Activated CD4-positive, alpha-beta T cell treated with anti-CD3 and anti-CD28 coated beads for 36 hours (primary cell): ENCODE results near the gene LIMK1. TPM values are rescaled to one million over a fixed set of nuclear protein-coding genes. Genes with fewer than 3 reads are reported as not detected.

Experiments
- ATAC-seq: fragments of 200-7000 bp; cut with Tn5 transposase; one replicate; pipeline ENCODE4 v1.10.0; 2021; ENCODE audit warnings: mild to moderate bottlenecking, moderate library complexity
- CTCF ChIA-PET: fragments of 350-600 bp; sonication (Branson Sonifier 250); formaldehyde crosslinking; loops from one replicate; lab custom pipeline; 2021; ENCODE audit warnings: antibody characterized with exemption; lab: Charles Lee
- POLR2A ChIA-PET: fragments of 350-600 bp; sonication (Branson Sonifier 250); formaldehyde crosslinking; loops from one replicate; lab custom pipeline; 2021; ENCODE audit warnings: antibody characterized with exemption, inconsistent platforms; lab: Charles Lee
- DNase-seq: peaks from one replicate; pipeline ENCODE4 v3.0.0-alpha.2; 2020
- H3K27ac Mint-ChIP-seq: one replicate; pipeline ENCODE4 v1.8.0; 2021; ENCODE audit warnings: mixed read lengths
- H3K27me3 Mint-ChIP-seq: one replicate; pipeline ENCODE4 v1.8.0; 2021; ENCODE audit warnings: mixed read lengths
- H3K36me3 Mint-ChIP-seq: one replicate; pipeline ENCODE4 v1.8.0; 2021; ENCODE audit warnings: low read depth, mixed read lengths
- H3K4me1 Mint-ChIP-seq: one replicate; pipeline ENCODE4 v1.8.0; 2021; ENCODE audit warnings: mixed read lengths
- H3K4me3 Mint-ChIP-seq: one replicate; pipeline ENCODE4 v1.8.0; 2021; ENCODE audit warnings: mild to moderate bottlenecking, moderate library complexity, mixed read lengths
- H3K9me3 Mint-ChIP-seq: one replicate; pipeline ENCODE4 v1.8.0; 2021; ENCODE audit warnings: low read depth, mixed read lengths
- intact Hi-C, 2 experiments: fragments of 100-400 bp; cut with DNase I in 1 of 2; cut with micrococcal nuclease in 1 of 2; formaldehyde crosslinking; loops; one replicate each; pipeline versions ENCODE4 v1.14.2 to v1.15.1; 2022 to 2024; cut with DNase I, micrococcal nuclease
- total RNA-seq, 2 experiments: library from RNA; stranded (reverse); gene quantifications; one replicate each; pipeline ENCODE4 v1.2.3, GENCODE V29; 2021

LIMK1 gene
- total RNA-seq, 2 experiments from 2014 or later: 12.5 to 14.8 TPM

GRCh38 chr7:74092321-74092963, 8.8 kb downstream of the LIMK1 start:
- peak overlapping the region; percentile 25 for H3K27ac Mint-ChIP-seq

GRCh38 chr7:74092964-74093471, 9.4 kb downstream of the LIMK1 start:
- intact Hi-C loops: loop anchor here in 1 of 2 experiments (5.0 kb wide), 1 partner anchor 84 kb away; no protein-coding TSS in a partner anchor
- H3K36me3 Mint-ChIP-seq: peaks cover 8% of the 10 kb centered on the region
- ATAC-seq (no peak), DNase-seq (no peak)
- H3K4me1 Mint-ChIP-seq: peaks cover 18% of the 10 kb centered on the region
- no peaks in the 10 kb centered on the region for H3K9me3 Mint-ChIP-seq
- POLR2A ChIA-PET: no interaction called here
- no peaks in the 10 kb centered on the region for H3K27me3 Mint-ChIP-seq
- CTCF ChIA-PET: no interaction called here
- no peak overlapping the region for H3K27ac Mint-ChIP-seq
- H3K4me3 Mint-ChIP-seq: no peak overlapping the region

More at GRCh38 chr7:74092321-74092963, 8.8 kb downstream of the LIMK1 start:
- CTCF ChIA-PET: interaction anchor here (1.2 kb wide), 1 partner anchor 23 kb away, joined by 3 read pairs; no protein-coding TSS in a partner anchor
- DNase-seq (no peak), ATAC-seq (no peak)
- Mint-ChIP-seq H3K9me3 (no peaks in the 10 kb centered on the region), H3K4me1 (peaks cover 18% of the 10 kb centered on the region), H3K4me3 (no peak overlapping the region), H3K36me3 (peaks cover 4% of the 10 kb centered on the region), H3K27me3 (no peaks in the 10 kb centered on the region)
- POLR2A ChIA-PET: no interaction called here
- intact Hi-C loops: loop anchor here in 1 of 2 experiments (5.0 kb wide), 1 partner anchor 85 kb away; no protein-coding TSS in a partner anchor

GRCh38 chr7:74093671-74094223, 10.1 kb downstream of the LIMK1 start:
- Mint-ChIP-seq H3K27ac (peak overlapping the region; percentile 59), H3K9me3 (no peaks in the 10 kb centered on the region), H3K4me1 (peaks cover 18% of the 10 kb centered on the region), H3K4me3 (peak overlapping the region; percentile 52), H3K27me3 (no peaks in the 10 kb centered on the region), H3K36me3 (peaks cover 12% of the 10 kb centered on the region)
- POLR2A ChIA-PET: no interaction called here
- DNase-seq (peak; percentile 53), ATAC-seq (peak; percentile 40)
- intact Hi-C loops: loop anchor here (1.0 to 5.0 kb wide), 4 partner anchors 9 to 84 kb away; partner anchors contain the start of genes EIF4H (in 1 of the 2) and LIMK1 (in 1 of the 2)
- CTCF ChIA-PET: interaction anchor here (0.9 to 1.2 kb wide), 2 partner anchors 29 to 86 kb away, joined by 3 to 7 read pairs; no protein-coding TSS in a partner anchor

- peaks cover 18% of the 10 kb centered on the region for H3K4me1 Mint-ChIP-seq
- intact Hi-C loops: loop anchor here (1.0 to 5.0 kb wide), 4 partner anchors 10 to 83 kb away; partner anchors contain the start of genes EIF4H (in 1 of the 2) and LIMK1 (in 1 of the 2)
- peak overlapping the region; percentile 52 for H3K4me3 Mint-ChIP-seq
- ATAC-seq: peak; percentile 93
- peak overlapping the region; percentile 59 for H3K27ac Mint-ChIP-seq
- POLR2A ChIA-PET: interaction anchor here (0.6 kb wide), 1 partner anchor 35 kb away, joined by 3 read pairs; no protein-coding TSS in a partner anchor
- H3K36me3 Mint-ChIP-seq: peaks cover 12% of the 10 kb centered on the region
- no peaks in the 10 kb centered on the region for H3K27me3 Mint-ChIP-seq
- H3K9me3 Mint-ChIP-seq: no peaks in the 10 kb centered on the region
- peak; percentile 91 for DNase-seq
- CTCF ChIA-PET: interaction anchor here (0.9 to 1.2 kb wide), 2 partner anchors 30 to 86 kb away, joined by 3 to 7 read pairs; no protein-coding TSS in a partner anchor
Observed at GRCh38 chr7:74094224-74095101, 10.9 kb downstream of the LIMK1 start.

GRCh38 chr7:74095135-74095534, 11.5 kb downstream of the LIMK1 start:
- Mint-ChIP-seq H3K27me3 (no peaks in the 10 kb centered on the region), H3K36me3 (peaks cover 15% of the 10 kb centered on the region), H3K9me3 (no peaks in the 10 kb centered on the region), H3K4me3 (peak overlapping the region; percentile 52), H3K4me1 (peaks cover 18% of the 10 kb centered on the region), H3K27ac (peak overlapping the region; percentile 59)
- ChIA-PET CTCF (no interaction called here), POLR2A (no interaction called here)
- DNase-seq: no peak
- ATAC-seq: no peak
- intact Hi-C loops: no loop called here

GRCh38 chr7:74097937-74098614, 14.5 kb downstream of the LIMK1 start:
- peaks cover 18% of the 10 kb centered on the region for H3K4me1 Mint-ChIP-seq
- intact Hi-C loops: no loop called here
- no peaks in the 10 kb centered on the region for H3K27me3 Mint-ChIP-seq
- ATAC-seq (no peak), DNase-seq (no peak)
- ChIA-PET POLR2A (interaction anchor here (0.7 kb wide), 1 partner anchor 10 kb away, joined by 3 read pairs; no protein-coding TSS in a partner anchor), CTCF (interaction anchor here (0.6 kb wide), 1 partner anchor 342 kb away, joined by 4 read pairs; no protein-coding TSS in a partner anchor)
- H3K27ac Mint-ChIP-seq: no peak overlapping the region
- H3K36me3 Mint-ChIP-seq: peaks cover 18% of the 10 kb centered on the region
- no peaks in the 10 kb centered on the region for H3K9me3 Mint-ChIP-seq
- H3K4me3 Mint-ChIP-seq: no peak overlapping the region

GRCh38 chr7:74099031-74099430, 15.4 kb downstream of the LIMK1 start:
- no peak for DNase-seq
- H3K36me3 Mint-ChIP-seq: peaks cover 18% of the 10 kb centered on the region
- H3K27me3 Mint-ChIP-seq: no peaks in the 10 kb centered on the region
- no peak overlapping the region for H3K4me3 Mint-ChIP-seq
- no peaks in the 10 kb centered on the region for H3K9me3 Mint-ChIP-seq
- H3K27ac Mint-ChIP-seq: no peak overlapping the region
- CTCF ChIA-PET: no interaction called here
- H3K4me1 Mint-ChIP-seq: peaks cover 11% of the 10 kb centered on the region
- POLR2A ChIA-PET: interaction anchor here (0.6 kb wide), 1 partner anchor 266 kb away, joined by 4 read pairs; no protein-coding TSS in a partner anchor
- intact Hi-C loops: no loop called here
- no peak for ATAC-seq

- intact Hi-C loops: no loop called here
- ChIA-PET CTCF (no interaction called here), POLR2A (no interaction called here)
- Mint-ChIP-seq H3K4me1 (no peaks in the 10 kb centered on the region), H3K4me3 (no peak overlapping the region), H3K36me3 (peaks cover 18% of the 10 kb centered on the region), H3K27ac (no peak overlapping the region), H3K9me3 (no peaks in the 10 kb centered on the region), H3K27me3 (no peaks in the 10 kb centered on the region)
- no peak for DNase-seq
- no peak for ATAC-seq
Observed at GRCh38 chr7:74101061-74101681, 17.6 kb downstream of the LIMK1 start.

- no peaks in the 10 kb centered on the region for H3K4me1 Mint-ChIP-seq
- CTCF ChIA-PET: no interaction called here
- no peak for ATAC-seq
Observed at GRCh38 chr7:74103219-74103772, 19.7 kb downstream of the LIMK1 start.

GRCh38 chr7:74104702-74105101, 21.1 kb downstream of the LIMK1 start:
- H3K27me3 Mint-ChIP-seq: no peaks in the 10 kb centered on the region
- intact Hi-C loops: no loop called here
- no peaks in the 10 kb centered on the region for H3K4me1 Mint-ChIP-seq
- POLR2A ChIA-PET: no interaction called here
- ATAC-seq: no peak
- DNase-seq: no peak
- CTCF ChIA-PET: no interaction called here
- H3K27ac Mint-ChIP-seq: no peak overlapping the region
- H3K4me3 Mint-ChIP-seq: no peak overlapping the region
- H3K9me3 Mint-ChIP-seq: no peaks in the 10 kb centered on the region
- peaks cover 8% of the 10 kb centered on the region for H3K36me3 Mint-ChIP-seq

More at GRCh38 chr7:74103219-74103772, 19.7 kb downstream of the LIMK1 start:
- H3K4me3 Mint-ChIP-seq: no peak overlapping the region
- H3K27me3 Mint-ChIP-seq: no peaks in the 10 kb centered on the region
- intact Hi-C loops: no loop called here
- POLR2A ChIA-PET: no interaction called here
- peaks cover 9% of the 10 kb centered on the region for H3K36me3 Mint-ChIP-seq
- H3K9me3 Mint-ChIP-seq: no peaks in the 10 kb centered on the region
- DNase-seq: no peak
- no peak overlapping the region for H3K27ac Mint-ChIP-seq
